Panc1 (cell line): Measurements from ENCODE around the gene ANO9. TPM values are rescaled to one million over a fixed set of nuclear protein-coding genes. Genes with fewer than 3 reads are reported as not detected.

Source experiments
- ATAC-seq: fragments of 200-7000 bp; cut with Tn5 transposase; 2 replicates; pipeline ENCODE4 v1.9.1; 2020; ENCODE audit warnings: mild to moderate bottlenecking, moderate library complexity
- BruUV-seq: library from RNA; stranded (reverse); fragments of 400-500 nt; replicated peaks from 2 replicates; lab custom pipeline; 2021; lab: Mats Ljungman, UMichigan
- CTCF ChIA-PET: fragments of 300-600 bp; sonication (Branson Sonifier 250); formaldehyde crosslinking; loops from one replicate; lab custom pipeline; 2022; ENCODE audit warnings: antibody characterized with exemption; lab: Charles Lee
- POLR2A ChIA-PET: fragments of 300-600 bp; sonication (Branson Sonifier 250); formaldehyde crosslinking; loops from one replicate; lab custom pipeline; 2022; ENCODE audit warnings: antibody characterized with exemption; lab: Charles Lee
- DNase-seq: peaks from one replicate; pipeline ENCODE4 v3.0.0-alpha.2; 2010; ENCODE audit warnings: low read depth, low spot score
- H3K27ac ChIP-seq: 2 replicates; pipeline ENCODE4 v1.5.1; 2011; ENCODE audit warnings: mild to moderate bottlenecking, low read length, inconsistent platforms
- H3K27me3 ChIP-seq: fragments of 200-500 bp; sonication (Bioruptor generic); 2 replicates; pipeline ENCODE4 v1.6.0; 2014; ENCODE audit warnings: low read length, inconsistent platforms; ENCODE audit not compliant: control insufficient read depth, insufficient read depth
- H3K36me3 ChIP-seq: fragments of 200-500 bp; sonication (Bioruptor generic); 2 replicates; pipeline ENCODE4 v1.5.1; 2014; ENCODE audit warnings: inconsistent platforms, mild to moderate bottlenecking, low read length, moderate library complexity; ENCODE audit not compliant: control insufficient read depth, insufficient read depth
- H3K4me1 ChIP-seq: 2 replicates; pipeline ENCODE4 v1.5.1; 2011; ENCODE audit warnings: inconsistent platforms, mild to moderate bottlenecking, low read length, moderate library complexity; ENCODE audit not compliant: control insufficient read depth, insufficient read depth
- H3K4me3 ChIP-seq, 2 experiments: 2 replicates each; pipeline ENCODE4 v1.5.1; 2011 to 2012; ENCODE audit warnings: low read depth in 2 of 2, low read length in 2 of 2, mild to moderate bottlenecking in 2 of 2, inconsistent platforms in 1 of 2, moderate library complexity in 1 of 2
- H3K9me3 ChIP-seq: fragments of 200-500 bp; sonication (Bioruptor generic); 2 replicates; pipeline ENCODE4 v1.5.1; 2014; ENCODE audit warnings: low read depth, mild to moderate bottlenecking, inconsistent platforms, low read length, moderate library complexity; ENCODE audit not compliant: control insufficient read depth, insufficient read depth
- POLR2AphosphoS5 ChIP-seq: IDR thresholded peaks from 2 replicates; pipeline ENCODE4 v1.6.1; 2012; ENCODE audit warnings: mild to moderate bottlenecking, low read depth, low read length, moderate library complexity
- SIN3A ChIP-seq: IDR thresholded peaks from 2 replicates; pipeline ENCODE4 v1.6.1; 2012; ENCODE audit warnings: low read depth, mild to moderate bottlenecking, low read length, moderate library complexity, borderline replicate concordance; ENCODE audit not compliant: insufficient read depth
- TCF7L2 ChIP-seq: IDR thresholded peaks from 2 replicates; pipeline ENCODE4 v1.6.1; 2011; ENCODE audit warnings: mild to moderate bottlenecking, low read depth, low read length, inconsistent platforms
- in situ Hi-C: cut with HindIII; loops from 2 replicates; pipeline ENCODE4 v1.10.0; 2016; ENCODE audit warnings: low sequenced_read_pairs, low pct_unique_long_range_greater_than_20kb
- intact Hi-C: fragments of 100-400 bp; cut with micrococcal nuclease; formaldehyde crosslinking; loops from one replicate; pipeline ENCODE4 v1.10.0; 2022; ENCODE audit not compliant: unreplicated experiment
- total RNA-seq: library from RNA; stranded (reverse); gene quantifications from one replicate; pipeline ENCODE4 v1.2.1, GENCODE V29; 2021; ENCODE audit not compliant: unreplicated experiment
- TF ChIP-seq, protein P1 (sequence below): fragments of 450-650 bp; IDR thresholded peaks from 2 replicates; pipeline ENCODE4 v1.5.1; 2017; ENCODE audit warnings: mild to moderate bottlenecking
- TF ChIP-seq, protein P2 (sequence below), 2 experiments: IDR thresholded peaks; 2 replicates each; pipeline ENCODE4 v1.6.1; 2011 to 2012; ENCODE audit warnings: low read depth in 2 of 2, control low read depth in 1 of 2, low read length in 1 of 2, mild to moderate bottlenecking in 1 of 2, moderate library complexity in 1 of 2; ENCODE audit not compliant: insufficient read depth in 1 of 2

ANO9 gene
- total RNA-seq, 1 experiment from 2014 or later = 61.4 TPM

DNA sequence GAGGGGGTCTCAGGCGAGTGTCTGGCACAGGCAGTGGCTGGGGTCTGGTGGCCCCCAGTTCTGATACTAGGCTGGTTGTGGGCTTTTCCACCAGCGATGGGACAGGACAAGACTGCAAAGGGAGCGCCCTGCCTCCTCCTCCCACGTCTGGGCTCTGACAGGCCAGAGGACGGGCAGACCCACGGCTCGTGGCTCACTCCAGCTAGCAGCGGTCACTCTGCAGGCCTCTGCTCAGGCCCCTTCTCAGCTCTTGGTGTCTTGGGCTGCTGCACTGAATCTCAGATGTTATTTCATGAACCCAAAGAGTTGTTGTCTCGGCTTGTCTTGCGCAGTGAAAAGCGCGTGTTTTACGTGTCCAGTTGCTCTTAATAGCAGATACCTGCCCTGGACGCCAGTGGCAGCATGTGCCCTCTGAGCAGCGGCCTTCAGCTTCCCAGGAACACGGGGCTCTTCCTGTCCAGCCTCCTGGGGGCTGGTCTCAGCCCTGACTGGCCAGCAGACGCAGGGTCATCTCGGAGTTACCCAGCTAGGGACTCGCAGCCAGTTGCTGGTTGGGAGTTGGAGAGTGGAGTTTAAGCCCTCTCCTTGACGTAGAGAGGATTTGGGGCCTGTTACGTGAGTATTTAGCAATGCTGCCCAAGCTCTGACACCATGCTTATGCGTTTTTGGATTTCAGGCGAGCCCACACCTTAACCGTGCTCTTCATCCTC lies 17.9 kb upstream of the ANO9 start:
- ChIA-PET POLR2A (no interaction called here), CTCF (no interaction called here)
- H3K9me3 ChIP-seq = no peaks in the 10 kb centered on the region
- intact Hi-C loops = no loop called here
- BruUV-seq = no TSS peak
- no peak for DNase-seq
- H3K36me3 ChIP-seq = 0 out of 2 replicates have a peak, but pooled peaks cover 2% of the 10 kb centered on the region
- in situ Hi-C loops = no loop called here
- no peak for ATAC-seq
- no peaks in the 10 kb centered on the region for H3K27me3 ChIP-seq
- TF ChIP-seq TCF7L2 = no peak
- no peak overlapping the region for H3K27ac ChIP-seq
- H3K4me1 ChIP-seq = peaks cover 7% of the 10 kb centered on the region
- H3K4me3 ChIP-seq = no peak overlapping the region

DNA sequence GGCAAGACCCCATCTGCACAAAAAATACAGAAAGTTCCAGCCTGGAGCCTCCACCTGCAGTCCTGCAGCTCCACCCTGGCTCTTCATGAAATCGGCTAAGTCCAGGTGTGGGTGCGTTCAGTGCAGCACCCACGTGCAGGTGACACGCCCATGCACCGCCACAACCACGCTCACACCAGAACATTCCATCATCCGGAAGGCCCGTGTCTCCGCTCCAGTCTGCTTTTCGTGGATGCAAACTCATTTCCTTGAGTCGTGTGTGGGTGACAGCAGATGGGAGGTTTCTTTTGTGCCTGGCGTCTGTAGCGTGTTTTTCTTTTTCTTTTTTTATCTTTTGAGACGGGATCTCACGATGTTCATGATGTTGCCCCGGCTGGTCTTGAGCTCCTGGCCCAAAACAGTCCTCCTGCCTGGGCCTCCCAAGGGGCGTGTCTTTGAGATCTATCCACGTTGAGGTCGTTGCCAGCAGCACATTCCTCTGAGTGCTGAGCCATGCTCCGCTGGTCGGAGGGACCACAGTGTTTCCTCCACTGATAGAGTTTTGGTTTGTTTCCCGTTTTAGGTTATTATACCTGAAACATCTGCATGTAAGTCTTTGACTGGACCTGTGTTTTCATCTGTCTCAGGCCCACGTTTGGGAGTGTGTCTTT lies 15.4 kb upstream of the ANO9 start:
- no peak overlapping the region for H3K4me3 ChIP-seq
- ATAC-seq = no peak
- TF ChIP-seq, protein P1, sequence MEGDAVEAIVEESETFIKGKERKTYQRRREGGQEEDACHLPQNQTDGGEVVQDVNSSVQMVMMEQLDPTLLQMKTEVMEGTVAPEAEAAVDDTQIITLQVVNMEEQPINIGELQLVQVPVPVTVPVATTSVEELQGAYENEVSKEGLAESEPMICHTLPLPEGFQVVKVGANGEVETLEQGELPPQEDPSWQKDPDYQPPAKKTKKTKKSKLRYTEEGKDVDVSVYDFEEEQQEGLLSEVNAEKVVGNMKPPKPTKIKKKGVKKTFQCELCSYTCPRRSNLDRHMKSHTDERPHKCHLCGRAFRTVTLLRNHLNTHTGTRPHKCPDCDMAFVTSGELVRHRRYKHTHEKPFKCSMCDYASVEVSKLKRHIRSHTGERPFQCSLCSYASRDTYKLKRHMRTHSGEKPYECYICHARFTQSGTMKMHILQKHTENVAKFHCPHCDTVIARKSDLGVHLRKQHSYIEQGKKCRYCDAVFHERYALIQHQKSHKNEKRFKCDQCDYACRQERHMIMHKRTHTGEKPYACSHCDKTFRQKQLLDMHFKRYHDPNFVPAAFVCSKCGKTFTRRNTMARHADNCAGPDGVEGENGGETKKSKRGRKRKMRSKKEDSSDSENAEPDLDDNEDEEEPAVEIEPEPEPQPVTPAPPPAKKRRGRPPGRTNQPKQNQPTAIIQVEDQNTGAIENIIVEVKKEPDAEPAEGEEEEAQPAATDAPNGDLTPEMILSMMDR = no peak
- TF ChIP-seq POLR2AphosphoS5 (no peak), TCF7L2 (no peak), SIN3A (no peak)
- TF ChIP-seq, protein P2, sequence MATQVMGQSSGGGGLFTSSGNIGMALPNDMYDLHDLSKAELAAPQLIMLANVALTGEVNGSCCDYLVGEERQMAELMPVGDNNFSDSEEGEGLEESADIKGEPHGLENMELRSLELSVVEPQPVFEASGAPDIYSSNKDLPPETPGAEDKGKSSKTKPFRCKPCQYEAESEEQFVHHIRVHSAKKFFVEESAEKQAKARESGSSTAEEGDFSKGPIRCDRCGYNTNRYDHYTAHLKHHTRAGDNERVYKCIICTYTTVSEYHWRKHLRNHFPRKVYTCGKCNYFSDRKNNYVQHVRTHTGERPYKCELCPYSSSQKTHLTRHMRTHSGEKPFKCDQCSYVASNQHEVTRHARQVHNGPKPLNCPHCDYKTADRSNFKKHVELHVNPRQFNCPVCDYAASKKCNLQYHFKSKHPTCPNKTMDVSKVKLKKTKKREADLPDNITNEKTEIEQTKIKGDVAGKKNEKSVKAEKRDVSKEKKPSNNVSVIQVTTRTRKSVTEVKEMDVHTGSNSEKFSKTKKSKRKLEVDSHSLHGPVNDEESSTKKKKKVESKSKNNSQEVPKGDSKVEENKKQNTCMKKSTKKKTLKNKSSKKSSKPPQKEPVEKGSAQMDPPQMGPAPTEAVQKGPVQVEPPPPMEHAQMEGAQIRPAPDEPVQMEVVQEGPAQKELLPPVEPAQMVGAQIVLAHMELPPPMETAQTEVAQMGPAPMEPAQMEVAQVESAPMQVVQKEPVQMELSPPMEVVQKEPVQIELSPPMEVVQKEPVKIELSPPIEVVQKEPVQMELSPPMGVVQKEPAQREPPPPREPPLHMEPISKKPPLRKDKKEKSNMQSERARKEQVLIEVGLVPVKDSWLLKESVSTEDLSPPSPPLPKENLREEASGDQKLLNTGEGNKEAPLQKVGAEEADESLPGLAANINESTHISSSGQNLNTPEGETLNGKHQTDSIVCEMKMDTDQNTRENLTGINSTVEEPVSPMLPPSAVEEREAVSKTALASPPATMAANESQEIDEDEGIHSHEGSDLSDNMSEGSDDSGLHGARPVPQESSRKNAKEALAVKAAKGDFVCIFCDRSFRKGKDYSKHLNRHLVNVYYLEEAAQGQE (IDR thresholded peaks at IDR 0.05; ENCODE audit: insufficient read depth in 1 of 2, low read depth in 2 of 2, low read length in 1 of 2) = no peak
- H3K9me3 ChIP-seq = no peaks in the 10 kb centered on the region
- CTCF ChIA-PET = no interaction called here
- no peak for DNase-seq
- no peak overlapping the region for H3K27ac ChIP-seq
- in situ Hi-C loops = no loop called here
- POLR2A ChIA-PET = interaction anchor here (1.4 kb wide), 1 partner anchor 49 kb away, joined by 3 read pairs; the partner anchor contains the start of gene RNH1
- intact Hi-C loops = no loop called here
- peaks cover 5% of the 10 kb centered on the region; the same call in 1 of the 2 replicates for H3K36me3 ChIP-seq
- BruUV-seq = no TSS peak
- no peaks in the 10 kb centered on the region for H3K27me3 ChIP-seq
- peaks cover 7% of the 10 kb centered on the region for H3K4me1 ChIP-seq

DNA sequence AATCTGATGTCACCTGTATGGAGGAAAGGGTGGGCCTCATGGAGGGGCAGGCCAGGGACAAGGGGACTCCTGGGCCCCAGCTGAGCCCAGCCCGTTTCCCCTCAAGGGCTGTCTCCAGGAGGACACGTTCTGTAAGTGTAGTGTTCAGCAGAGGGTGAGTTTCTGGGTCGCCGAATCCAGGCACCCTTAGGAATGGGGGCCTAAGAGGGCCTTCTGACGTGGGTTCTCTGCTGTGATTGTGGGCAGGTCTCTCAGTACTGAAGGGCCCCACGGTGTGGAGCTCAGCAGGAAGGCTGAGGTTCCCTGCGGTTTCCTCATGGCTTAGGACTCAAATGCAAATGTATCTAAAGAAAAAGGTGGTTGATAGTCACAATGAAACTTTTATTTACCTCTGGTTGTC lies 14.7 kb upstream of the ANO9 start:
- Histone ChIP-seq H3K4me3 (no peak overlapping the region), H3K4me1 (peaks cover 10% of the 10 kb centered on the region), H3K36me3 (peaks cover 5% of the 10 kb centered on the region; the same call in 1 of the 2 replicates), H3K27ac (no peak overlapping the region), H3K27me3 (no peaks in the 10 kb centered on the region), H3K9me3 (no peaks in the 10 kb centered on the region)
- ChIA-PET POLR2A (interaction anchor here (1.4 kb wide), 1 partner anchor 50 kb away, joined by 3 read pairs; the partner anchor contains the start of gene RNH1), CTCF (no interaction called here)
- DNase-seq (no peak), ATAC-seq (no peak)
- BruUV-seq = no TSS peak
- in situ Hi-C loops = no loop called here
- TF ChIP-seq, protein P1 = no peak
- TF ChIP-seq SIN3A (no peak), TCF7L2 (no peak), POLR2AphosphoS5 (no peak)
- TF ChIP-seq, protein P2 (IDR thresholded peaks at IDR 0.05; ENCODE audit: insufficient read depth in 1 of 2, low read depth in 2 of 2, low read length in 1 of 2) = no peak
- intact Hi-C loops = no loop called here
